Gastrocnemius medialis (tissue), 4 donors: ENCODE data around the gene VNN1. TPM values are rescaled to one million over a fixed set of nuclear protein-coding genes. Genes with fewer than 3 reads are reported as not detected.

Experiments used
- ATAC-seq, 2 donors: fragments of 150-250 bp; one replicate each; pipeline ENCODE4 v1.9.1; 2016
- DNase-seq, 2 donors: peaks; one replicate each; pipeline ENCODE4 v3.0.0-alpha.2; 2019
- H3K27ac ChIP-seq, 4 donors: fragments of 200-600 bp; sonication (generic); 1 replicate in 1 of 4; 2 replicates in 3 of 4; pipeline ENCODE4 v1.5.1; 2016 to 2018; ENCODE audit warnings: mild to moderate bottlenecking in 2 of 4, moderate library complexity in 1 of 4
- H3K27me3 ChIP-seq, 3 donors: fragments of 200-600 bp; sonication (generic) in 2 of 3; 1 replicate in 1 of 3; 2 replicates in 2 of 3; pipeline versions ENCODE4 v1.5.1 to v1.6.0; 2016 to 2019; ENCODE audit warnings: mild to moderate bottlenecking in 1 of 3, moderate library complexity in 1 of 3
- H3K36me3 ChIP-seq, 2 donors: fragments of 200-600 bp; sonication (generic) in 1 of 2; one replicate each; pipeline ENCODE4 v1.5.1; 2017 to 2018
- H3K4me1 ChIP-seq, 2 donors: fragments of 200-600 bp; sonication (generic) in 1 of 2; one replicate each; pipeline ENCODE4 v1.5.1; 2016 to 2017; ENCODE audit warnings: mild to moderate bottlenecking in 2 of 2
- H3K4me3 ChIP-seq, 4 donors: fragments of 200-600 bp; sonication (generic) in 3 of 4; 1 replicate in 1 of 4; 2 replicates in 3 of 4; pipeline ENCODE4 v1.5.1; 2016 to 2019; ENCODE audit warnings: mild to moderate bottlenecking in 2 of 4
- H3K9me3 ChIP-seq, 3 donors: fragments of 200-600 bp; sonication (generic) in 2 of 3; 1 replicate in 1 of 3; 2 replicates in 2 of 3; pipeline ENCODE4 v1.5.1; 2016 to 2019
- CTCF ChIP-seq, 5 experiments: fragments of 450-650 bp in 3 of 5; fragments of 200-600 bp in 2 of 5; sonication (generic) in 2 of 5; IDR thresholded peaks in 4 of 5; conservative IDR thresholded peaks in 1 of 5; 1 replicate in 4 of 5; 2 replicates in 1 of 5; pipeline ENCODE4 v1.5.1; 2016 to 2019; ENCODE audit warnings: antibody characterized with exemption in 5 of 5, mild to moderate bottlenecking in 3 of 5, moderate library complexity in 3 of 5
- POLR2A ChIP-seq, 2 donors: fragments of 450-650 bp; IDR thresholded peaks; one replicate each; pipeline ENCODE4 v1.6.1; 2017; ENCODE audit warnings: antibody characterized with exemption in 2 of 2, mild to moderate bottlenecking in 2 of 2, moderate library complexity in 2 of 2
- in situ Hi-C, 4 donors: fragments of 200-750 bp; cut with MboI; loops; one replicate each; pipeline versions ENCODE4 v1.15.0 to v1.8.0; 2017; ENCODE audit warnings: low sequenced_read_pairs in 4 of 4
- intact Hi-C: fragments of 100-400 bp; cut with DNase I; formaldehyde crosslinking; loops from one replicate; pipeline ENCODE4 v1.15.1; 2023; ENCODE audit warnings: low total_unique reads
- total RNA-seq, 4 donors: library from RNA; depleted of rRNA; stranded (reverse); fragments of >200 nt; gene quantifications; one replicate each; pipeline versions ENCODE4 v1.1.0 to v1.2.3, GENCODE V29; 2016

Gene VNN1
- total RNA-seq, 4 donors from 2014 or later, result 0.39 to 1.9 (median 0.85) TPM

GRCh38 chr6:132675749-132676148 is 38.1 kb downstream of the VNN1 start:
- in situ Hi-C loops, result no loop called here
- DNase-seq (no peak), ATAC-seq (no peak)
- Histone ChIP-seq H3K9me3 (no peaks in the 10 kb centered on the region), H3K27ac (no peak overlapping the region), H3K36me3 (no peaks in the 10 kb centered on the region), H3K4me3 (no peak overlapping the region), H3K4me1 (no peaks in the 10 kb centered on the region), H3K27me3 (peaks cover 0 to 3% (median 0%) of the 10 kb centered on the region in 3 donors)
- intact Hi-C loops, result no loop called here
- TF ChIP-seq CTCF (IDR thresholded peaks at IDR 0.05 in 4 of 5, conservative IDR thresholded peaks at IDR 0.05 in 1 of 5), result no peak
- TF ChIP-seq POLR2A (IDR thresholded peaks at IDR 0.05), result no peak

DNA sequence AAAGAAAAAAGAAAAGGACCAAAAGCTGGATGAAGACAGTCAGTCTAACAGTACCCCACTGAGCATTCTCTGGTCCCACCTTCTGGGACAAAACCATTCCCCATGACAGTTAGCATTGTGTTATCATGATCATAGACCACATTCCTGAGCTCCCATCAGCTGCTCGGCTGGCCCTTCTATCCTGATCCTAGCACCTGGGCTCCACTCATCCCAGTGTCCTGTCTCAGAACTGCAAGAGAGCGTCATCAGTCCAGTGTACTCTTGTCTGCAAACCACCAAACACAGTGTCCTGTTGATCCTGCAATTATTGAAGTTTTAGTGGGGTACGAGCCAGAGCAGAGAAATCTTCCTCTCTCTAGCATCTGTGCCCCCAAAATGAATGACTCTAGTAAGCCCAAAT is 38.9 kb downstream of the VNN1 start:
- Histone ChIP-seq H3K27ac (no peak overlapping the region), H3K36me3 (no peaks in the 10 kb centered on the region), H3K4me3 (no peak overlapping the region), H3K9me3 (no peaks in the 10 kb centered on the region), H3K27me3 (peaks cover 0 to 3% (median 0%) of the 10 kb centered on the region in 3 donors), H3K4me1 (no peaks in the 10 kb centered on the region)
- intact Hi-C loops (no loop called here), in situ Hi-C loops (no loop called here)
- ATAC-seq, result no peak
- no peak for DNase-seq
- TF ChIP-seq POLR2A (IDR thresholded peaks at IDR 0.05), result no peak
- TF ChIP-seq CTCF (IDR thresholded peaks at IDR 0.05 in 4 of 5, conservative IDR thresholded peaks at IDR 0.05 in 1 of 5), result no peak

DNA sequence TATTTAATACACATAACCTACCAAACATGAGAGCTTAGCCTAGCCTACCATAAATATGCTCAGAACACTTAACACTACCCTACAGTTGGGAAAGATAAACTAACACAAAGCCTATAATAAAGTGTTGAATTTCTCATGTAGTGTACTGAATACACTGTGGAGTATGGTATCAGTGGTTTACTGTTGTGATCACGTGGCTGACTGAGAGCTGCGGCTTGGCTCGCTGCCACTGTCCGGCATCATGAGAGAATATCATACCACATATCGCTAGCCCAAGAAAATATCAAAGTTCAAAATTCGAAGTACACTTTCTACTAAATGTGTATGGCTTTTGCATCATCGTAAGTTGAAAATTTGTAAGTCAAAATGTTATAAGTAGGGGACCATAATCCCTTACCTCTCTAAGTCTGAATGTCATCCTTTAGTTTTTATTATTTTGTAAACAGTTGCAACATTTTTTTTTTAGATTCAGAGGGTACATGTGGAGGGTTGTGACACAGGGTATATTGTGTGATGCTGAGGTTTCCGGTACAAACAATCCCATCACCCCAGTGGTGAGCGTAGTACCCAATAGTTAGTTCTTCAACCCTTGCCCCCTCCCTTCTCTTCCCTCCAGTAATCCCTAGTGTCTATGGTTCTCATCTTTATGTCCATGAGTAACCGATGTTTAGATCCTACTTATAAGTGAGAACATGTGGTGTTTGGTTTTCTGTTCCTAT is 40.3 kb downstream of the VNN1 start:
- ATAC-seq, result no peak
- TF ChIP-seq CTCF (IDR thresholded peaks at IDR 0.05 in 4 of 5, conservative IDR thresholded peaks at IDR 0.05 in 1 of 5) (no peak), POLR2A (IDR thresholded peaks at IDR 0.05) (no peak)
- Histone ChIP-seq H3K36me3 (no peaks in the 10 kb centered on the region), H3K27me3 (peaks cover 0 to 3% (median 0%) of the 10 kb centered on the region in 3 donors), H3K4me1 (peaks cover 0 to 3% of the 10 kb centered on the region in 2 donors), H3K27ac (no peak overlapping the region), H3K9me3 (no peaks in the 10 kb centered on the region), H3K4me3 (no peak overlapping the region)
- intact Hi-C loops, result no loop called here
- in situ Hi-C loops, result no loop called here
- DNase-seq, result no peak

GRCh38 chr6:132671295-132671694 is 42.6 kb downstream of the VNN1 start:
- Histone ChIP-seq H3K4me1 (peaks cover 0 to 3% of the 10 kb centered on the region in 2 donors), H3K9me3 (no peaks in the 10 kb centered on the region), H3K36me3 (no peaks in the 10 kb centered on the region), H3K4me3 (no peak overlapping the region), H3K27me3 (no peaks in the 10 kb centered on the region), H3K27ac (no peak overlapping the region)
- intact Hi-C loops (no loop called here), in situ Hi-C loops (no loop called here)
- DNase-seq (no peak), ATAC-seq (no peak)
- TF ChIP-seq CTCF (IDR thresholded peaks at IDR 0.05 in 4 of 5, conservative IDR thresholded peaks at IDR 0.05 in 1 of 5), result no peak
- no peak for TF ChIP-seq POLR2A (IDR thresholded peaks at IDR 0.05)
